ENCODE data around the gene RETNLB. TPM values are rescaled to one million over a fixed set of nuclear protein-coding genes. Genes with fewer than 3 reads are reported as not detected.

The RETNLB gene, protein sequence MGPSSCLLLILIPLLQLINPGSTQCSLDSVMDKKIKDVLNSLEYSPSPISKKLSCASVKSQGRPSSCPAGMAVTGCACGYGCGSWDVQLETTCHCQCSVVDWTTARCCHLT
- not detected for polyA plus RNA-seq (2013)

DNA sequence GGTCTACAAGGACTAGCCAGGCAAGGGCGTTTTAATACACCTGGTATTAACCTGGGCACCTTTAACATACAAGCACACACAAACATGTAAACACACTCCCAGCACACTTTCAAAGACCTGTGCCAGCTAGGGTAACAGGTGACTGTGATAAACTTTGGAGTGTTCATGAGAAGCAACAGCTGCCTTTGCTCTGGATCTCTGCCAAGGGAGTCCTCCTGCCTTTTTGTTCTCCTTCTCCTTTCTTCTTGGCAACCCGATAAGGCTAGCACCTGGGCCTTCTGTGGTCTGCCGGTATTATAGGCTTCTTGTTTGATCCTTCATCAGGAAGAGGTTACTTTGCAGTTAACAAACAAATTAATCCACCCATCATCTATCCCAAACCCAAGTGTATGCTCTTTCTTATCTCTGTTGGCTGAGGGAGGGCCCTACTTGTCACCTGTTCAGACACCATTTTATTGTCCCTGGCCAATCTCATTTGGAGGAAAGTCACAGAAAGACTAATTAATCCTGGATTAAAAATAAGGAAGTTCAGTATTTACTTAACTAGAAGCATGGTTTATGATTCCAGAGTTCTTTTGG, at the start of gene RETNLB:
RETNLB (minus strand) TSS at position 7 of the 579 bp plus-strand sequence. CDS start 225 bp downstream, outside the sequence.
- Histone ChIP-seq H3K4me1 (ENCODE audit: control extremely low read depth in 1 of 4, control insufficient read depth in 4 of 4, insufficient read depth in 4 of 4, low read length in 3 of 4) (no peaks in the 10 kb centered on the region), H3K27me3 (replicated peaks in 2 of 5; ENCODE audit: control insufficient read depth in 4 of 5, insufficient read depth in 5 of 5, low read length in 4 of 5) (peaks cover 0 to 2% (median 0%) of the 10 kb centered on the region in 5 experiments), H3K27ac (ENCODE audit: insufficient read depth in 1 of 2, low read depth in 1 of 2, low read length in 2 of 2, poor library complexity in 1 of 2, severe bottlenecking in 2 of 2) (no peak within 1 kb of the TSS), H3K9me3 (ENCODE audit: control extremely low read depth in 1 of 5, control insufficient read depth in 4 of 5, insufficient read depth in 2 of 5, low read depth in 1 of 5, low read length in 4 of 5) (no peaks in the 10 kb centered on the region), H3K4me3 (ENCODE audit: control insufficient read depth in 1 of 7, extremely low read depth in 1 of 7, insufficient read depth in 4 of 7, low read depth in 2 of 7, low read length in 6 of 7) (no peak within 1 kb of the TSS), H3K36me3 (ENCODE audit: control insufficient read depth in 4 of 4, insufficient read depth in 4 of 4, low read length in 3 of 4) (no peaks in the 10 kb centered on the region)
- POLR2A ChIA-PET, result no interaction called here
- 100% methylated on average over 1 of the region's 3 CpGs for WGBS (ENCODE audit: insufficient coverage)
- DNase-seq, result peak in 1 of 3 donors; percentile 6
- CTCF ChIA-PET, result no interaction called here

DNA sequence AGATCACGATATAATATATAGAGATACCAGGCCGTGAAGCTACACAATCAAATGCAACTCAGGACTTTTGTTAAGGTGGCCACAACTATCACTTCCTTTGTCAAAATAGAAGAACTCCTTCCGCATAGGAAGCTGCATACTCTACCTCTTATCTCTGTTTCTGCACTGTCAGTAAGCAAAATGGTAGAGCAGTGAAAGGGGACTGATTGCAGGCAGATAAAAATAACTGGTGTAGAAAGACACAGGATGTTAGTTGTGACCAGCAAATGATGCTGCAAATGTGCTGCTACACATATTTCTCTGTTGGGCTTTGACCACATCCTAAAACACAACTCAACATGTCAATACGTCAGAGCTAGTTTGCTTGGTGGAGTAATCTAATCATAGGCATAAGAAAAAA, 49.1 kb upstream of the RETNLB start:
- H3K4me3 ChIP-seq (ENCODE audit: control insufficient read depth in 1 of 7, extremely low read depth in 1 of 7, insufficient read depth in 4 of 7, low read depth in 2 of 7, low read length in 6 of 7), result no peak overlapping the region
- CTCF ChIA-PET, result no interaction called here
- H3K27ac ChIP-seq (ENCODE audit: insufficient read depth in 1 of 2, low read depth in 1 of 2, low read length in 2 of 2, poor library complexity in 1 of 2, severe bottlenecking in 2 of 2), result no peak overlapping the region
- no peaks in the 10 kb centered on the region for H3K27me3 ChIP-seq (replicated peaks in 2 of 5; ENCODE audit: control insufficient read depth in 4 of 5, insufficient read depth in 5 of 5, low read length in 4 of 5)
- POLR2A ChIA-PET, result no interaction called here
- peak in 1 of 3 donors; percentile 26 for DNase-seq
- H3K9me3 ChIP-seq (ENCODE audit: control extremely low read depth in 1 of 5, control insufficient read depth in 4 of 5, insufficient read depth in 2 of 5, low read depth in 1 of 5, low read length in 4 of 5), result no peaks in the 10 kb centered on the region
- H3K36me3 ChIP-seq (ENCODE audit: control insufficient read depth in 4 of 4, insufficient read depth in 4 of 4, low read length in 3 of 4), result no peaks in the 10 kb centered on the region
- peaks cover 0 to 16% (median 3%) of the 10 kb centered on the region in 4 experiments for H3K4me1 ChIP-seq (ENCODE audit: control extremely low read depth in 1 of 4, control insufficient read depth in 4 of 4, insufficient read depth in 4 of 4, low read length in 3 of 4)
- no CpG with 5 or more reads among the region's 4 CpGs for WGBS (ENCODE audit: insufficient coverage)

DNA sequence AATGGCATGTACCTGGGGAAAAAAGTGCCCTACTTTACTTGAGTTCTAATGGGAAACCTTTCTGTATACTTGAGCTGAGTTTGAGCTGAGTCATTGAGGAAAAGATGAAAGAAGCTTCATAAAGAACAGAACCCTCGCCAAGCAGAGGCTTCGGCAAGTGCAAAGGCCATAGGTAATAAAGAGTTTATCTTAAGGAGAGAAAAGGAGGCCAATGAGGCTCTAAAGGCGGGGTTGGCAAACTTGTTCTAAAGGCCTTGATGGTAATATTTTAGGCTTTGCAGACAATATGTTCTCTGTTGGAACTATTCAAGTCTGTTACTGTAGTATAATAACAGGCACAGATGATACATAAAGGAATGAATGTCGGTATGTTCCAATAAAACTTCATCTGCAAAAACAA, 47.8 kb upstream of the RETNLB start:
- peaks cover 0 to 16% (median 3%) of the 10 kb centered on the region in 4 experiments for H3K4me1 ChIP-seq (ENCODE audit: control extremely low read depth in 1 of 4, control insufficient read depth in 4 of 4, insufficient read depth in 4 of 4, low read length in 3 of 4)
- 100% methylated on average over 4 of the region's 4 CpGs for WGBS (ENCODE audit: insufficient coverage)
- no peaks in the 10 kb centered on the region for H3K9me3 ChIP-seq (ENCODE audit: control extremely low read depth in 1 of 5, control insufficient read depth in 4 of 5, insufficient read depth in 2 of 5, low read depth in 1 of 5, low read length in 4 of 5)
- ChIA-PET CTCF (no interaction called here), POLR2A (no interaction called here)
- no peak overlapping the region for H3K27ac ChIP-seq (ENCODE audit: insufficient read depth in 1 of 2, low read depth in 1 of 2, low read length in 2 of 2, poor library complexity in 1 of 2, severe bottlenecking in 2 of 2)
- H3K27me3 ChIP-seq (replicated peaks in 2 of 5; ENCODE audit: control insufficient read depth in 4 of 5, insufficient read depth in 5 of 5, low read length in 4 of 5), result no peaks in the 10 kb centered on the region
- H3K36me3 ChIP-seq (ENCODE audit: control insufficient read depth in 4 of 4, insufficient read depth in 4 of 4, low read length in 3 of 4), result no peaks in the 10 kb centered on the region
- DNase-seq, result no peak
- no peak overlapping the region for H3K4me3 ChIP-seq (ENCODE audit: control insufficient read depth in 1 of 7, extremely low read depth in 1 of 7, insufficient read depth in 4 of 7, low read depth in 2 of 7, low read length in 6 of 7)

DNA sequence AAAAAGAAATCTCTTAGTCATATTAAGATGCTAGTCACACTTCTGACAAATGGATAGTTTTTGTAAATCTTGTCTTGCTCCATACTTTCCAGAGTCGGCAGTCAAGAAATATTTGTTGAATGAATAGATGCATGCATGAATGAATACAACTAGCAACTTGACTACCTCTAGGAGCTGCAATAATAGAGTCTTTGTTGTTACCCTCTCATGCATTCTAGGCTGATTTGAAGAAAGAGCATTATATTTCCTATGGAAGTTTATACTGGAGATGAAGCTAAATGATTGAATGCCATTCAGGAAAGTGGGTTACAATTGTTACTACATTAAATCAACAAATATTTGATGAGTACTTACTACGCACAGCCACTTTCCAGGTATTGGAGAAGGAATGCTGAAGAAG, 47.2 kb upstream of the RETNLB start:
- H3K27me3 ChIP-seq (replicated peaks in 2 of 5; ENCODE audit: control insufficient read depth in 4 of 5, insufficient read depth in 5 of 5, low read length in 4 of 5), result no peaks in the 10 kb centered on the region
- peaks cover 0 to 16% (median 3%) of the 10 kb centered on the region in 4 experiments for H3K4me1 ChIP-seq (ENCODE audit: control extremely low read depth in 1 of 4, control insufficient read depth in 4 of 4, insufficient read depth in 4 of 4, low read length in 3 of 4)
- no peaks in the 10 kb centered on the region for H3K9me3 ChIP-seq (ENCODE audit: control extremely low read depth in 1 of 5, control insufficient read depth in 4 of 5, insufficient read depth in 2 of 5, low read depth in 1 of 5, low read length in 4 of 5)
- POLR2A ChIA-PET, result no interaction called here
- CTCF ChIA-PET, result no interaction called here
- H3K27ac ChIP-seq (ENCODE audit: insufficient read depth in 1 of 2, low read depth in 1 of 2, low read length in 2 of 2, poor library complexity in 1 of 2, severe bottlenecking in 2 of 2), result no peak overlapping the region
- no peak overlapping the region for H3K4me3 ChIP-seq (ENCODE audit: control insufficient read depth in 1 of 7, extremely low read depth in 1 of 7, insufficient read depth in 4 of 7, low read depth in 2 of 7, low read length in 6 of 7)
- no peaks in the 10 kb centered on the region for H3K36me3 ChIP-seq (ENCODE audit: control insufficient read depth in 4 of 4, insufficient read depth in 4 of 4, low read length in 3 of 4)
- WGBS (ENCODE audit: insufficient coverage), result 100% methylated on average over 2 of the region's 2 CpGs
- no peak for DNase-seq

DNA sequence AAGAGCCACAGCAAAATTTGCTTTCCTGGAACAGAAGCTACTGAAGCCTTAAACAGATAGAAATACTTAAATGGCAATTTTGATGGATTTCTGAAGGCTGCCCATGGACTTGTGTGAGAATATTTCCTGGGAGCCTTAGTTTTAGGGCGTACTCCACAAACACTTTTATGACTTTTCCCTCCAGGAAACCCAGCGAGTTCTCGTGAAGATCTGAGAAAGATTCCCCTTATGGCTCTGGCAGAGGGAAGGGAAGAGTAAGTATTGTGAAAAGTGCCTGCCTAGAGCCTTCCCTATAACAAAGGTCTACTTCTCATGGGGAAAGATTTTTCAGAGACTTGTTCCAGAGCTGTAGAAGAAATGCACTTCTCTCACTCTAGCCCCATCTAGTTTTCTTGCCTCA, 34.3 kb upstream of the RETNLB start:
- Histone ChIP-seq H3K36me3 (ENCODE audit: control insufficient read depth in 4 of 4, insufficient read depth in 4 of 4, low read length in 3 of 4) (no peaks in the 10 kb centered on the region), H3K27ac (ENCODE audit: insufficient read depth in 1 of 2, low read depth in 1 of 2, low read length in 2 of 2, poor library complexity in 1 of 2, severe bottlenecking in 2 of 2) (no peak overlapping the region), H3K27me3 (replicated peaks in 2 of 5; ENCODE audit: control insufficient read depth in 4 of 5, insufficient read depth in 5 of 5, low read length in 4 of 5) (no peaks in the 10 kb centered on the region), H3K4me3 (ENCODE audit: control insufficient read depth in 1 of 7, extremely low read depth in 1 of 7, insufficient read depth in 4 of 7, low read depth in 2 of 7, low read length in 6 of 7) (no peak overlapping the region), H3K4me1 (ENCODE audit: control extremely low read depth in 1 of 4, control insufficient read depth in 4 of 4, insufficient read depth in 4 of 4, low read length in 3 of 4) (no peaks in the 10 kb centered on the region), H3K9me3 (ENCODE audit: control extremely low read depth in 1 of 5, control insufficient read depth in 4 of 5, insufficient read depth in 2 of 5, low read depth in 1 of 5, low read length in 4 of 5) (no peaks in the 10 kb centered on the region)
- DNase-seq, result no peak
- CTCF ChIA-PET, result interaction anchor here (0.6 kb wide), 1 partner anchor 684 kb away, joined by 3 read pairs; no protein-coding TSS in a partner anchor
- no CpG with 5 or more reads among the region's 3 CpGs for WGBS (ENCODE audit: insufficient coverage)
- POLR2A ChIA-PET, result no interaction called here

DNA sequence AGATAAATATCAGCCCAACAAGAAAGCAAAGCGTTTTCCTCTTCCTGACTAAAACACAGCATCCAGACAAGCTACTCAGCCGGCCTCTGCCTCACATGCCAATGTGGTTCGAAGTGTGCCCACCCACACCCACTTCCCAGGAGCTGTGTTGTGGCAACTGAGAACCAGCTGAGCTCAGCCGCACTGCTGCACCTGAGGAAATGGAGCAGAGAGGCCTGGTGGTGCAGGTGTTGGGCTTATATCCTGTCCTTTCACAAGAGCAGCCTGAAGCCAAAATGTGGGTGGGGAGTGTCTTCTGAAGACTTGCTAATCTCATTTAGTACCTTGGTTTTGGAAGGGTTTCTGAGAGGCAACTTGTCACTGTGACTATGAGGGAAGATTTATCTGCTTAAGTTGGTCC, 23.0 kb upstream of the RETNLB start:
- Histone ChIP-seq H3K9me3 (ENCODE audit: control extremely low read depth in 1 of 5, control insufficient read depth in 4 of 5, insufficient read depth in 2 of 5, low read depth in 1 of 5, low read length in 4 of 5) (peaks cover 0 to 2% (median 0%) of the 10 kb centered on the region in 5 experiments), H3K4me3 (ENCODE audit: control insufficient read depth in 1 of 7, extremely low read depth in 1 of 7, insufficient read depth in 4 of 7, low read depth in 2 of 7, low read length in 6 of 7) (no peak overlapping the region), H3K27ac (ENCODE audit: insufficient read depth in 1 of 2, low read depth in 1 of 2, low read length in 2 of 2, poor library complexity in 1 of 2, severe bottlenecking in 2 of 2) (no peak overlapping the region), H3K36me3 (ENCODE audit: control insufficient read depth in 4 of 4, insufficient read depth in 4 of 4, low read length in 3 of 4) (no peaks in the 10 kb centered on the region), H3K27me3 (replicated peaks in 2 of 5; ENCODE audit: control insufficient read depth in 4 of 5, insufficient read depth in 5 of 5, low read length in 4 of 5) (no peaks in the 10 kb centered on the region), H3K4me1 (ENCODE audit: control extremely low read depth in 1 of 4, control insufficient read depth in 4 of 4, insufficient read depth in 4 of 4, low read length in 3 of 4) (no peaks in the 10 kb centered on the region)
- WGBS (ENCODE audit: insufficient coverage), result 87% methylated on average over 3 of the region's 4 CpGs
- CTCF ChIA-PET, result no interaction called here
- POLR2A ChIA-PET, result no interaction called here
- DNase-seq, result no peak

DNA sequence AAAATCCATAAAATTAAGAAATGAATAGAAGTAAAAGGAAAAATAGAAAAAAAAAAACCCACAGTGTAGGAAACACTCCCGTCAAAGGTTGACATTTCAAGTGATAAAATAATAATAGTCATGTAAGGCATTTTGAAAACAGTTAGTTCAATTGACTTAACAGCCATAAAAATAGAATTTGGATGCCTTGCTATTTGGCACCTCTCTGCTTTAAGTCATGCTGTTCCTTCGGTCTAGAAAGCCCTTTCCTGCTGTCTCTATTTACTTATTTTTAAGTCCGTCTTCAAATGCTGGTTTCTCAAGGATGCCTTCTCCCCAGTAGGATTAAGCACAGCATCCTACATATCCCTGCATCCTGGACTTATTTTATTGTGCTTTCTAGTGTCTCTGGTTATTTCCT, 22.3 kb upstream of the RETNLB start:
- Histone ChIP-seq H3K9me3 (ENCODE audit: control extremely low read depth in 1 of 5, control insufficient read depth in 4 of 5, insufficient read depth in 2 of 5, low read depth in 1 of 5, low read length in 4 of 5) (no peaks in the 10 kb centered on the region), H3K4me1 (ENCODE audit: control extremely low read depth in 1 of 4, control insufficient read depth in 4 of 4, insufficient read depth in 4 of 4, low read length in 3 of 4) (no peaks in the 10 kb centered on the region), H3K36me3 (ENCODE audit: control insufficient read depth in 4 of 4, insufficient read depth in 4 of 4, low read length in 3 of 4) (no peaks in the 10 kb centered on the region), H3K27me3 (replicated peaks in 2 of 5; ENCODE audit: control insufficient read depth in 4 of 5, insufficient read depth in 5 of 5, low read length in 4 of 5) (no peaks in the 10 kb centered on the region), H3K27ac (ENCODE audit: insufficient read depth in 1 of 2, low read depth in 1 of 2, low read length in 2 of 2, poor library complexity in 1 of 2, severe bottlenecking in 2 of 2) (no peak overlapping the region), H3K4me3 (ENCODE audit: control insufficient read depth in 1 of 7, extremely low read depth in 1 of 7, insufficient read depth in 4 of 7, low read depth in 2 of 7, low read length in 6 of 7) (no peak overlapping the region)
- 100% methylated on average over 1 of the region's 3 CpGs for WGBS (ENCODE audit: insufficient coverage)
- POLR2A ChIA-PET, result no interaction called here
- CTCF ChIA-PET, result no interaction called here
- DNase-seq, result no peak

All from common myeloid progenitor, CD34-positive (primary cell).